GM18907 (cell line): ENCODE results near the gene CDH26.
"Not testable (repeated sequence)": the region's sequence is repeated elsewhere in the genome, so short reads cannot be mapped to it uniquely, and the experiment has no call there.

Experiments used
- ATAC-seq: cut with Tn5 transposase; IDR thresholded peaks from one replicate; pipeline ENCODE4 v1.9.1; 2021; ENCODE audit warnings: mild to moderate bottlenecking, moderate library complexity; ENCODE audit not compliant: unreplicated experiment

Gene CDH26

GRCh38 chr20:59940129-59940955 is 17.9 kb upstream of the CDH26 start, which contains the start of the genes FAM217B and PPP1R3D:
TSS of gene FAM217B (plus strand) at chr20:59940389. CDS start at chr20:59943944, 3,555 bp downstream.
TSS of gene PPP1R3D (minus strand) at chr20:59940305. CDS start at chr20:59939931, 374 bp downstream.
- ATAC-seq: peak; percentile 96

GRCh38 chr20:59940956-59941294 is 17.3 kb upstream of the CDH26 start:
- ATAC-seq: no peak

DNA sequence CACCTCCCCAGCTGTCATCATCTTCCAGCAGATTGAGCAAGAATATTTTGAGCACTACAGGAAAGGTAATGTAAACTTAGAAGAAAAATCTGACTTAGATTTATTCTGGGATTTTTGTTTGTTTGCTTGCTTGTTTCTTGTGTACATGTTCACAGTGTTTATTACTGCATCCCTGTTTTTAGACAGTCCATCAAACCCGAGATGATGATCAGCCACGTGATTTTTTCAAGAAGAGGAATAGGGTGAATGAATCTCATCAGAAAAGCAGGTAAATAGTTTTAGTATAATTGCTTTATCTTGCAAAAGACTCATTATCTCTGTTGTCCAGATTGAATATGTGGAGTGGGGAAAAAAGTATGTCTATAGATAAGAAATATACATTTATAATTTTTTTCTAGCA is 16.0 kb upstream of the CDH26 start:
- ATAC-seq: no peak

GRCh38 chr20:59944726-59945125 is 13.5 kb upstream of the CDH26 start:
- ATAC-seq: no peak

DNA sequence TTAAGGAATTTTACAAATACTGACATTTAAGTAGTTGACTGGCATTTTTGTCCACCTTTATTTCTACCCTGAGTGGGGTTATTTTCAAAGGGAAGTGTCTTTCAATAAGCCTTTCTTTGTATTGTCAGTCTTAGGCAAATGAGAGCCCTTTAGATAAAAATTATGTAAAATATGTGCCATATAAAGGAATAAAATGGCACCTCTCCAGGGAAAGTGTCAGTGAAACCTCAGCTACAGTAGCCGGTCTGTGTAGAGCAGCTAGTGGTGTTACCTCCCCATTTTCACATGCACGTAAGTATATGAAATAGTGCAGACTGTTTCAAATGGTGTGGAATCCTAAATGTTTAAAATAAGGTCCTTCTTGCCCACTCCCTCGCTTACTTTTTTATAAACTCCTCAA is 13.0 kb upstream of the CDH26 start:
- ATAC-seq: no peak

GRCh38 chr20:59945731-59946130 is 12.5 kb upstream of the CDH26 start:
- no peak for ATAC-seq

DNA sequence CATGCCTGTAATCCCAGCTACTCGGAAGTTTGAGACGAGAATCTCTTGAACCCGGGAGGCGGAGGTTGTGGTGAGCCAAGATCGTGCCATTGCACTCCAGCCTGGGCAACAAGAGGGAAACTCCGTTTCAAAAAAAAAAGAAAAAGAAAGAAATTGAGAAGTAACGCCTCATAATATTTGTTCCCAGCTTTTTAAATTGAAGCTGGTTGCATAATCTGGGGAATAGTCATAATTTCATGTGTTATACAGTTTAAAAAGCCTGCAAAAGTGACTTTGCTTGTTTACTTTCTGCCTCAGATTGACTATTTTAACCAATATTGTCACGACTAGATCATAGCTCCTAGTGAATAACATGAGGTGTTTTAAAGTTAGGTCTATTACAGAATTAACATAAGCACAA is 10.8 kb upstream of the CDH26 start:
- ATAC-seq: no peak

- ATAC-seq: no peak
Observed at GRCh38 chr20:59948212-59948611, 10.0 kb upstream of the CDH26 start.

DNA sequence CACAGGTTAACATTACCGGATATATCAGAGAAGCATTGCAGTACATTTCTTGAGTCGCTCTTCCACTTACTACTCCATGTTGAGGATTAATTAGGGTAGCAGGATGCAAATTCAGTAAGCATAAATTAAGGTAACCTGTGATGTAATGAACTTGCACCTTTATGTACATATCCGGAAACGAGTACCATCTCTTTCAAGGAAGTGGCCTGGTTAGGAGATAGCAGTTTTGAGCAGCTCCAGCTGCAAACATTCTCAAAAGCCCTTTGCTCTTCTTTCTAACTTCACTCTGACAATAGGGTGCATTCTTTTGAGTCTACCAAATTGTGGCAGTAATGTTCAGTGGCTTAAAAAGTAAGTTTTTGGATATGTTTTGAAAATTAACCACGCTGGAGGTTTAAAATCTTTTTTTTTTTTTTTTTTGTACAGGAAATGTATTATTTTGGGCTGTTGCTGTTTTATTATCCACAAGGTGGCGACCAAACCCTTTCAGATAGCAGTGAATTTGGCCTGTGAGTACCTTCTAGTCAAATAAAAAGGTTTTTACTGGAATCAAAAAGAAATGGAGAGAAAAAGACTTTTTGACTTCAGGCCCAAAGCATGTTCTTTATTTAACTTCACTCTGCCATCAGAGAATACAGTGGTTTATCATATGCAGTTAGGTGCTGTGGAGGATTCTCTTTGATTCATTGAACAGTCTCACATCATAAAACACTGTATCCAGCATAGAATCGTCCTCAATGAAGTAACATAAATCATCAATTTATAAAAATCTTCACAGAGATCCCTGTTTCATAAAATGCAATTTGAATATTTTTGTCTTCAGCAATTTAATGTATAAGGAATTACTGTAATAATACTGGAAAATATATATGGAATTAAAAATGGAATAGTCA is 9.1 kb upstream of the CDH26 start:
- peak; percentile 64 for ATAC-seq

DNA sequence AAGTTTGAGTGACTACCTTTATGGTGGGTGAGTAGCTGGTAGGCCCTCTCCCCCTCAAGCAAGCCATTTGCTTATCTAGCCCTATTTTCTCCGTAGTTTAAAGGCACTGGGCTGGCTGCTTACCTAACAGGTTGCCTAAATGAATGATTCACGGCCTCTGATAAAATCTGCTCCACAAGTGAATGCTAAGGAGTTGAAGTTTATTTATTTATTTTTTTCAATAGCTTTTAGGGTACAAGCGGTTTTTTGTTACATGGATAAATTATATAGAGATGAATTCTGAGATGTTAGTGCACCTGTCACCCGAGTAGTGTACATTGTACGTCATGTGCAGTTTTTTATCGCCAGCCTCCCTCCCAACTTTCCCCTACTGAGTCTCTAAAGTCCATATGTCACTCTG is 8.3 kb upstream of the CDH26 start:
- no peak for ATAC-seq

DNA sequence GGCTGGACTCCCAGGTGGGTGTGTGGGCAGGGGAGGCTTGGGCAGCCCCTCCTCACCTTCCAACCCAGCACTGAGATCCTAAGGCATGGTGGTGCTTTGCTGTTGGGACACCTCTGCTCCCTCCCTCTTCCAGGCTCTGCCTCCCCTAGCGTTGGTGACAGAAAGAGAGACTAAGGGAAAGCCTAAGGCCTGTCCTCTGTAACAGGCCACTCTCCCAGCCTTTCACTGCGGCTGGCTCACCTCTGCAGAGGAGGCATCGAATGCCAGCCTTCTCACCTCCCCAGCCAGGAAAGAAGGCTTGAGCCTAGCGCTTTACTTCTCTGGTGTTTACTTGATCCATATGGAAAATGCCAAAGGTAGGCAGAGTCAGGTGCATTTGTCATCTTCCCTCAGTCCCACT is 3.5 kb upstream of the CDH26 start:
- peak; percentile 5 for ATAC-seq

DNA sequence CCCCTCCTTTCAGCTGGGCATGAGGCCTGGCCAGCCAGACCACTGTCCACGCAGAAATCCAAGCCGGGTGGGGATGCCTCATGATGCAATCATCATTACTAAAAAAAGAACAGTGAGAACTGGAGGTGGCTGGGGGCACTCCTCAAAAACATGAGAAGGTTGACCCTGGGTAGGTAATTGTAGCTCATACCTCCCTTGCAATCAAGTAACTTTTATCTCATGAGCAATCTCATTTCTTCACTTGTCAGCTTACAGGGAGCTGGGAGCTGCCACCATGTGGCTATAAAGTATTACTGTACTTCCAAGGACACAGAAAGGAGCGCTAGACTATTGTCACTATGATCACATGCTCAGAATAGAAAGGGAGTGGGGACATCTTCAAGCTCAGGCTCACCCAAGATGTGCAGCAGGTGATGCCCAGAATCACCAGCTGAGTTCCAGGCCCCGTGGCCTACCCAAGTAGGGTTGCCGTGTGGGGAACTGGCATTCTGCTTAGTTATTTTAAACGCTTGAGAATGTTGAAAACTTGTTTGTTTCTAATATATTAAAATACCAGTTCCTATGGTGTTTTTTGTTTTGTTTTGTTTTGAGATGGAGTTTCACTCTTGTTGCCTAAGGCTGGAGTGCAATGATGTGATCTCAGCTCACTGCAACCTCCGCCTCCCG is 3.0 kb upstream of the CDH26 start:
- peak; percentile 52 for ATAC-seq

- ATAC-seq: not testable (repeated sequence)
Observed at GRCh38 chr20:59957568-59957967, 655 bp upstream of the CDH26 start.

DNA sequence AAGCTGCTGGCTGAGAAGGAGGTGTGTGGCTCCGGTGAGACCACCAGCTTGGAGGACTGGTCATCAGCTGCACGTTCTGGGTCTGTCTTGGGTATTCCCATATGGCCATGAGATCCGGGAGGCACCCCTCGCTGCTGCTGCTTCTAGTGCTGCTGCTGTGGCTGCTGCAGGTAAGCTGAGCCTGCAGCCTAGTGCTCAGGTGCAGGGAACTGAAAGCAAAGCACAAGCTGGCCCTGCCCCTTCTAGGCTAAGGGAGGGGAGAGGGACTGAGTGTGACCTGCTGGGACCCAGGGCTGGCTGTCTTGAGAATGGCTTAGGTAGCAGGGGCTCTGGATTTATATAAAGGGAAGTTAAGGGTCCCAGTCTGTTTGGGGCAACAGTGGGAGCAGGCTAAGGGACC is 403 bp downstream of the CDH26 start:
- ATAC-seq: no peak

GRCh38 chr20:59961423-59961822 is 3.2 kb downstream of the CDH26 start:
- no peak for ATAC-seq

- no peak for ATAC-seq
Observed at GRCh38 chr20:59962155-59962554, 3.9 kb downstream of the CDH26 start.

DNA sequence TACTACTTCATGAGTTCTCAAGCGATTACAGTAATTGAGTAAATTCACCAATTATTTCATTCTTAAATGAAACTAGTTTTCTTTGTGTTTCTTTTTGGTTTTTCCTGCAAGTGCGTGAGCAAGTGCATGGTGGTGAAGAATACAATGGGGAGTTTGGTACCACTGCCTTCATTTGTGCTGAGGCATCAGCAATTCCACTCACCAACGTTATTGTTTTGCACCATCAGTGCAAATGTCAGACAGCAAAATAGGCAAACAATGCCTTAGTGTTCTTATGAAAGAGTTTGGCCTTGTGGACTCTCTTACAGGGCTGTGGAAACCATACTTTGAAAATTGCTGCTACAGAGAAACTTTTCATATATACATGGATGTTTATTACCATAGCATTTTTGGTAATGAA is 8.2 kb downstream of the CDH26 start:
- no peak for ATAC-seq

GRCh38 chr20:59971428-59971827 is 13.2 kb downstream of the CDH26 start:
- no peak for ATAC-seq

DNA sequence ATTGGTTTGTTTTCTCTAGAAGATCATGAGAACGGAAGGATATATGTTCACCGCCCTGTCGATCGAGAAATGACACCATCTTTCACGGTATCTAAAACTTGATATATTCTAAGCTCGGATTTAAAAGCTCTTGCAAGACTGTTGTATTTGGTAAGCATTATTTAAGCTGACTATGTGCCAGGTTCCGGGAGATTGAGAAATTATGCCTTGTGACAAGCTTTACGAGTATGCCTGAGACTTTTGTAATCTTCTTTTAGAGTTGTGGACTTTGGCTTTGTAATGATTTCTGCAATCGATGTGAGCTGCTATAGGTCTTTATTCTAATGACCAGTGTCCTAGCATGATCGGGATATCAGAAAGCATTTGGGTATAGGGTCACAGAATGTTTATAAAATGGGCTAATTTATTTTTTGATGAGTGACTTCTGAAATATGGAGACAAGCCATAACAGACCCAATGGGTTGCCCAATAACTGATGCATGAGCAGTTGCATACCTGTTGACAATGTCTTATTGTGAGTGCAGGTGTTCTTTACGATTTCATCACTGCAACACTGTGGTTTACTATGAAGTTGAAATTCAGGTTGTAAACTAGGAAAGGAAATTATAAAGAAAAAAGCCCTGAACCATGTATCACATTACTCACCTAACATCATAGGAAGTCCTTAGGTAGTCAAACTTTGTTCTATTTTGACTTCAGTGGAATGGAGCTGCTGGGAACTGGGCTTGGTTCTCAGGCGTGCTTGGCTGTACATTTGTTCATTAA is 14.0 kb downstream of the CDH26 start:
- no peak for ATAC-seq

DNA sequence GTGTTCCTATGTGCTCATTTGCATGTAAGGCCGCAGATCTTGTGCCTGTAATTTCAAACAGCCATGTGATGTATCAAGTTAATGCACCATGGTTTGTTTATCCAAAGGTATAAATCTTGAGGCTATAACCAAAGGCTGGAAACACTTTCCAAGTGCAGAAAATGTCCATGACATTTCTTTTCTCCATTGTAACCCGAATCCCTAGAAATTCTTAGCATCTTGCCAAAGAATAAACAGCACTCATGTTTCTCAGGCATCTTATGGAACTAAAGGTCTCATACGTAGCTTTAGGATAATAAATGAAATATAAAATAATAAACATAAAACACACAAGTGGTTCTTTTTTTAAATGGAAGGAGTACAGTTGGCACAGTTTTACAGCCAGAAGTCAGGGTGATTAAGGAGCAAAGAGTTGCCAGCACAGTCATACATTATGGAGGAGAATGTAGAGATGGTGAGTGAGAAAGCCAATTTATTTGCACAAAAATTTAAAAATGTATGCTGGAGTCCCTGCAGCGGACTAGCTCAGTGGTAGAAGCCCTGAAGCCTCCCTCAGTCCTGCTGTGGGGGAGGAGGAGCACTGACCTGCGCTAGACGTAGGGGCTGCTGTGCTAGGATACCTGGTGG is 18.0 kb downstream of the CDH26 start:
- ATAC-seq: no peak
